ENCODE measurements around the gene ARHGAP28.

Gene ARHGAP28

DNA sequence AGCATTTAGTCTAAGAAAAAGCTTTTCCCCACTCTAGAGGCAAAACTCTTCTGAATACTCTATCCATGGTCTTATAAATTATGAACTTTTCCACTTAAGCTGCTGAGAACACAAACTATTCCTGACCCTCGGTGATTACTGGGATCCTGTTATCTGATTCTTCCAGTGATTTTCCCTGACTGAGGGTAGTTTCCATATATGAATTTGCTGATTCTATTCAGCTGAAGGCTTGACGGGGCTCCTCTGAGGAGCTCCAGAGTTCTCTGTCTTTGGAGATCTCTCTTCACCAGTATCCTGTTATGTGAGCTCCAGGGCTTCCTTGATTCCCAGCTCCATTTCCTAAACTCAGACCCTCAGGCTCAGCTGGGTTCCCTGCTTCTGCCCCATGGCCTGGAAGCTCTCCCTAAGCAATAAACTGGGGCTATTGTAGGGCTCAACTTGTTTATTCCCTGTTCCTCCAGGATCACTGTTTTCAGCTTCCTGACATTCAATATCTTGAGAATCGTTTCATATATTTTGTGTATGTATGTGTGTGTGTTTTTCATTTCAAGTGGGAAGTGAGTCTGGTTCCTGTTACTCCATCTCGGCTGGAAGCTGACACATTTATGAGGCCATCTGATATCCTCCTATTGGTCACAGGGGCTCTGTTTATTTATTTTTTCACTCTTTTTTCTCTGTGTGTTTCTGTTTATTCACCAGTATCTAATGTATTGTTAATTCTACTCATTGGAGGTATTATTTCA lies 78.2 kb downstream of the ARHGAP28 start:
- TF ChIP-seq, protein P1, sequence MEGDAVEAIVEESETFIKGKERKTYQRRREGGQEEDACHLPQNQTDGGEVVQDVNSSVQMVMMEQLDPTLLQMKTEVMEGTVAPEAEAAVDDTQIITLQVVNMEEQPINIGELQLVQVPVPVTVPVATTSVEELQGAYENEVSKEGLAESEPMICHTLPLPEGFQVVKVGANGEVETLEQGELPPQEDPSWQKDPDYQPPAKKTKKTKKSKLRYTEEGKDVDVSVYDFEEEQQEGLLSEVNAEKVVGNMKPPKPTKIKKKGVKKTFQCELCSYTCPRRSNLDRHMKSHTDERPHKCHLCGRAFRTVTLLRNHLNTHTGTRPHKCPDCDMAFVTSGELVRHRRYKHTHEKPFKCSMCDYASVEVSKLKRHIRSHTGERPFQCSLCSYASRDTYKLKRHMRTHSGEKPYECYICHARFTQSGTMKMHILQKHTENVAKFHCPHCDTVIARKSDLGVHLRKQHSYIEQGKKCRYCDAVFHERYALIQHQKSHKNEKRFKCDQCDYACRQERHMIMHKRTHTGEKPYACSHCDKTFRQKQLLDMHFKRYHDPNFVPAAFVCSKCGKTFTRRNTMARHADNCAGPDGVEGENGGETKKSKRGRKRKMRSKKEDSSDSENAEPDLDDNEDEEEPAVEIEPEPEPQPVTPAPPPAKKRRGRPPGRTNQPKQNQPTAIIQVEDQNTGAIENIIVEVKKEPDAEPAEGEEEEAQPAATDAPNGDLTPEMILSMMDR (IDR thresholded peaks at IDR 0.05; ENCODE audit: low read depth, low read length, missing control alignments): no peak
- H3K4me3 ChIP-seq (ENCODE audit: low read depth, low read length): no peak overlapping the region
- DNase-seq (ENCODE audit: low read depth): no peak

DNA sequence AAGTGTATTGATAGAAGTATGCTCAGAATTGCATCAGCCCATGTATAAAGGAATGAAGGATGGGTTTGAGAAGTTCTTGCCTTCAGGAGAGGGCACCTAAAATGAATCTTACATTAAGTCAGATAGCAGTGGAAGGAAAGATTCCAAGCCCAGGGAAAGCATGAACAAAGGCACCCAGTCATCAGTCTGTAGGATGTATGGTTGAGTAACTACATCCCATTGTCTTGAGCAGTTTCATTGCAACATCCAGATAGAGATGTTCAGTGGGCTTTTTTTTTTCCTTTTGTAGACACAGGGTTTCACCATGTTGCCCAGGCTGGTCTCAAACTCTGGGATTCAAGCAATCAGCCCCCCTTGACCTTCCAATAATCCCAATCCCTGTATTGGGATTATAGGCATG lies 80.7 kb downstream of the ARHGAP28 start:
- TF ChIP-seq, protein P1 (IDR thresholded peaks at IDR 0.05; ENCODE audit: low read depth, low read length, missing control alignments): no peak
- no peak overlapping the region for H3K4me3 ChIP-seq (ENCODE audit: low read depth, low read length)
- no peak for DNase-seq (ENCODE audit: low read depth)

DNA sequence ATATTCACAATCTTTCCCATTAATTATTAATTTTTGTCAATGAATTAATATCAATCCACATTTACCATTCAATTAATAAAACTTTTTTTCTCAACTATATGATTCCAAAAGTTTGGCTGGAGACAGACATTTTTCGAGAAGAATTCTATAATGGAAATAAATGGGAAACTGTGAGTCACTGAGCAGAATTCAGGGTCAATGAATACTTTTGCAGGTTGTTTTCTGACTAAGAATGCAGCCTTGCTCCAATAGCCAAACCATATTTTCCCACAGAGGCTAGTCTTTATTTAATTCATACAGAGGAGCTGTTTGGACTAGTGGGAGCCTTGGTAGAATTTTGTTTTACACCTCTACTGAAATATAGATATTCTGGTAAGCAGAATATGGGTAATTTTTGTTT lies 82.3 kb downstream of the ARHGAP28 start:
- TF ChIP-seq, protein P1 (IDR thresholded peaks at IDR 0.05; ENCODE audit: low read depth, low read length, missing control alignments): no peak
- H3K4me3 ChIP-seq (ENCODE audit: low read depth, low read length): no peak overlapping the region
- no peak for DNase-seq (ENCODE audit: low read depth)

DNA sequence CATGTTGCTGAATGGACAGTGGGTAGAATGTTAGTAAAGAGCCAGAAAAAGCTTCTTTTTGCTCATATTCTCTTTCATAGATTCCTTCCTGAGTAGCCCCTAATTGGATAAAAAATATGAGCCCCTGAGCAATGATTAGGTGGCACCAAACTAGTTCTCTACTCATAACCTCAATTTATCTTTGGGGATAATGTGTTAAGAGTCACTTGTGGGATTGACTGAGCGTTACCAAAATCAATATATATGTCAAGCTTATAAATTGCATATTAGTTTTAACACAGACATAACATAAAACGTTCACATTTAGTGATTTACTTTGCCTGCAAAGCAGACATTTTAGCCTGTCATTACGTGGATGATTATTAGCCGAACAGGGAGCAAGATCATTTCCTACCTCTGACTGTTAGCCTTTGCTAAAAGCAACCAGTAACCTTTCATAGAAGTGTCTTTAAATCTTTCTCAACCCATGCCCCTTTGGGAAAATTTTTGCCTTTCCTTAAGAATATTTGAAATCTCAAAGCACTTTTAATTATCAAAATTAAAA lies 85.4 kb downstream of the ARHGAP28 start:
- H3K4me3 ChIP-seq (ENCODE audit: low read depth, low read length): no peak overlapping the region
- TF ChIP-seq, protein P1 (IDR thresholded peaks at IDR 0.05; ENCODE audit: low read depth, low read length, missing control alignments): no peak
- DNase-seq (ENCODE audit: low read depth): no peak

DNA sequence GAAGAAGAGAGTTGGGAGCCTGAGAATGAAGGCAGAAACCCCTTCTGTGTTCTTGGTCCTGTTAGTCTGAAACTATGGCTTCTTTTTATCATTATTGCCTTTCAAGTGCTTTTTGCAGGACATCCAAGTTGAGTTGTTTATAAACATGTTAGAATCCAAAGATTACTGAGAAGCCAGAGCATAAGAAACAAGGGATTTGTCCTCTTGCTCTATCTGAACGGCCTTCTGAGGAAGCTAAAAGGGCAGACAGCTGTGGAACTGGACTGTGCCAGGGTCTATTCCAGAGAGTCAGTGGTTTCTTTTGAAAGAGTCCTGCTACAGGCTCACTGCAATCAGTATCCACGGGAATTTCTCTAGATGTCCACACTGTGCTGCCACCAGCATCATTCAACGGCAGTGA lies 86.6 kb downstream of the ARHGAP28 start:
- TF ChIP-seq, protein P1 (IDR thresholded peaks at IDR 0.05; ENCODE audit: low read depth, low read length, missing control alignments): no peak
- H3K4me3 ChIP-seq (ENCODE audit: low read depth, low read length): no peak overlapping the region
- no peak for DNase-seq (ENCODE audit: low read depth)

DNA sequence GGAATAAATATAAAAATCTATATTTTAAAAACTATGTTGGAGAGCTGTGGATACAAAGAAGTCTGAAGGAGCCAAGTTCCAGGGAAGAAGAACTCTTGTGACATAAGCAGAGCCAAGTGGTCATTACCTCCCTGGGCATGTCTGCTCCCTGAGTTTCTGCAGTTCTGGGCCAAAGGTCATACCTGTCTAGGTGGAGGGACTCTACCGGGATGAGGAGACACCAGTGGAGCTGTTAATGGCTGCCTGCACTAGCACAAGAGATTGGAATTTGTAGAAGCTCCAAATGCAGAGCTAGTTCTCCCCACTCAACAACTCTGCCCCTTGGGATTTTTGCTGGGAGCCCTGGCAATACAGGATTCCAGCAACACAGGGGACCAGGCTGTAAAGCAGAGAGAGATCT lies 89.8 kb downstream of the ARHGAP28 start:
- H3K4me3 ChIP-seq (ENCODE audit: low read depth, low read length): no peak overlapping the region
- TF ChIP-seq, protein P1 (IDR thresholded peaks at IDR 0.05; ENCODE audit: low read depth, low read length, missing control alignments): no peak
- DNase-seq (ENCODE audit: low read depth): no peak

DNA sequence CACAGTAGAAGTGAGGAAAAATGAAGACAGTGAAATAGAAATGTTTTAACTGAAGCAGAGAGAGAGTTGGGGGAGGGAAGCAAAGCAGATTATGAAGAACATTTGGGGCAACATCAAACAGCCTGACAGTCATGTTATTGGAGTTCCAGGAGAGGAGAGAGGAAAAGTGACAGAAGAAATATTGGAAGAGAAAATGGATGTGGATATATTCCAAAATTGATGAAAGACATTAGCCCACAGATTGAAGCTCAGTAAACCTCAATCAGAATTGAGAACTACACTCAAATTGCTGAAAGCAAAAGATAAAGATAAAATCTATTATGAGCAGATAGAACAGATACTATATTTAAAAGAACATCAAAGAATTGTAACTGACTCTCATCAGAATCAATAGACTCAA lies 90.8 kb downstream of the ARHGAP28 start:
- no peak for DNase-seq (ENCODE audit: low read depth)
- no peak overlapping the region for H3K4me3 ChIP-seq (ENCODE audit: low read depth, low read length)
- TF ChIP-seq, protein P1 (IDR thresholded peaks at IDR 0.05; ENCODE audit: low read depth, low read length, missing control alignments): no peak
